Activated effector memory CD4-positive, alpha-beta T cell treated with Interleukin-2 at 50 U/mL for 16 hours (primary cell): ENCODE measurements around the gene KLK1.
A peak's percentile ranks its signal among the peaks of the same experiment; 100 is the strongest.
"Not testable (repeated sequence)": the region's sequence is repeated elsewhere in the genome, so short reads cannot be mapped to it uniquely, and the experiment has no call there.

Source experiments
- DNase-seq: peaks from one replicate; pipeline ENCODE4 v3.0.0-alpha.2; 2020

The KLK1 gene

DNA sequence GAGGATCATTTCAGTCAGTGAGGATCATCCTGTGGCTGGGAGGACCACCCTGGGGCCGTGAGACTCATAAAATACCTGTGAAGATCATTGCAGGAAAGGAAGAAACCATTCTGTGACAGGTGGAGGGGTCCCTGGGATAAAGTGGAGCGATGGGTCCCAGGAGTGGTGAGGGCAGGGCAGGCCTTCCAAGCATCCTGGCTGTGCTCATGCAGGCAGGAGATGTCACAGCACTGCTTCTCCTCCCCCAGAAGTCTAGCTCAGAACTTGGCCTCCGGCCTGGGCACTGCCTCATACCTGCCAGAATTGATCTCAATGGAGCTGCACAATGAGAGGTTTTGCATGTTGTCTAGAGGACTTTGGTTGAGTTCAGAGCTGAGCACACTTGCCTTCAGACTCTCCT is 11.1 kb downstream of the KLK1 start:
- DNase-seq = no peak

DNA sequence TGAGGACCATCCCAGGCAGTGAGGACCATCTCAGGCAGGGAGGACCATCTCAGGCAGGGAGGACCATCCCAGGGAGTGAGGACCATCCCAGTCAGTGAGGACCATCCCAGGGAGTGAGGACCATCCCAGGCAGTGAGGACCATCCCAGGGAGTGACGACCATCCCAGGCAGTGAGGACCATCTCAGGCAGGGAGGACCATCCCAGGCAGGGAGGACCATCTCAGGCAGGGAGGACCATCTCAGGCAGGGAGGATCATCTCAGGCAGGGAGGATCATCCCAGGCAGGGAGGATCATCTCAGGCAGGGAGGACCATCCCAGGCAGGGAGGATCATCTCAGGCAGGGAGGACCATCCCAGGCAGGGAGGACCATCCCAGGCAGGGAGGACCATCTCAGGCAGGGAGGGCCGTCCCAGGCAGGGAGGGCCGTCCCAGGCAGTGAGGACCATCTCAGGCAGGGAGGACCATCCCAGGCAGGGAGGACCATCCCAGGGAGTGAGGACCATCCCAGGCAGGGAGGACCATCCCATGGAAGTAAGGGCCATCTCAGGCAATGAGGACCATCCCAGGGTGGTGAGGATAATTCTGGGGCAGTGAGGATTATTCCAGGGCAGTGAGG is 11.9 kb downstream of the KLK1 start:
- not testable (repeated sequence) for DNase-seq

DNA sequence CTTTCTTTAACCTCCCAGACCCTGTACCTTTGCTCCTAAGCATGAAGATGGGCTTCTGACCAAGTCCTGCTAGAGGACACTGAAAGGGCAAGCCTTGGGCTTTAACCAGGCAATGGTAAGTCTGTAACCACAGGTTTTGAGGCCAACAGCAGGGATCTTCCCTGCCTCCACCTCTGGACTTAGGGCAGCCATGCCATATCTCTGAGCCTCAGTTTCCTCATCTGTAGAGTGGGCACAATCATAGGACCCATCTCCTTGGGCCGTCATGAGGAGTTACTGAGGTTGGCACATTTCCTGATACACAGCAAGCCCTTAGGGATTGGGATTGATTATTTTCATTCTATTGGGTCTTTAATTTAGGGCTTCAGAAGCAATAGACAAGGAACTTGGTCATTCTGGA is 14.7 kb downstream of the KLK1 start:
- DNase-seq = no peak

DNA sequence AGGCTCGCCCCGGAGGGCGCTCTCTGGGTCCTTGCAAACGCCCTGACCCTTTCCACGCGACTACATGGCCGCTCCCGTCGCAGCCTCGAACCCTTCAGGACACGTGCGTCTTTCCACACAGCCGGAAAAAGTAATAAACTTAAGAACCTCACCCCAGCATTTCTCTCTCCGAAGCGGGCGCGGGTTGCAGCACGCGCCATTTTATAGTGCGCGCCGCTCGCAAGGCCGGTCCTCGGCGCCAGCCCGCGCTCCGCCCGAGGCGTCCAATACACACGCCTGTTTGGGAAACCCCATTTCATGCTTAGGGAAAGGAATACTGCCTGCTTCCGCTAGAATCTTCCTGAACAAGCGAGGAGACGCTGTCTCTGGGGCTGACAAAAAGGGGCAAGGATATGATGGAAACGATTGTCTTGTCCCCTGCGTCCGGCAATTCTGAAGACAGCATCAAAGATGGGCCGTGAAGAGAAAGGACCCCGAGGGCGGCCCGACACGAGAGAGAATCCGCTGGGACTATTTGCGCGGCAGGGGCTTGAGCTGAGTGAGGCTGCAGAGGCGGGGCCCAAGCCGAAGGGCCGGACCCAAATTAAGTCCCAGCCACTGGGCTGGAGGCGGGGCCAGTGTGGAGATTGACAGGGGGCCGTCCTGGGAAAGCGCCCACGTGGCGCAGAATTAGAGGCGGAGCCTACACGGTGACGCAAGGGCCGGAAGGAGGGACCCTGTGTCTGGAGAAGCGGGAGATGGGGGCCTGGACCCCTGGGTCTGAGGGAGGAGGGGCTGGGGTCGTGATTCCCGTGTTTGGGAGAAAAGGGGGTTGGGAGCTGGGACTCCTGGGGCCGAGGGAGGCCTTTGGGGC is 18.9 kb downstream of the KLK1 start:
- DNase-seq = peak; percentile 93

DNA sequence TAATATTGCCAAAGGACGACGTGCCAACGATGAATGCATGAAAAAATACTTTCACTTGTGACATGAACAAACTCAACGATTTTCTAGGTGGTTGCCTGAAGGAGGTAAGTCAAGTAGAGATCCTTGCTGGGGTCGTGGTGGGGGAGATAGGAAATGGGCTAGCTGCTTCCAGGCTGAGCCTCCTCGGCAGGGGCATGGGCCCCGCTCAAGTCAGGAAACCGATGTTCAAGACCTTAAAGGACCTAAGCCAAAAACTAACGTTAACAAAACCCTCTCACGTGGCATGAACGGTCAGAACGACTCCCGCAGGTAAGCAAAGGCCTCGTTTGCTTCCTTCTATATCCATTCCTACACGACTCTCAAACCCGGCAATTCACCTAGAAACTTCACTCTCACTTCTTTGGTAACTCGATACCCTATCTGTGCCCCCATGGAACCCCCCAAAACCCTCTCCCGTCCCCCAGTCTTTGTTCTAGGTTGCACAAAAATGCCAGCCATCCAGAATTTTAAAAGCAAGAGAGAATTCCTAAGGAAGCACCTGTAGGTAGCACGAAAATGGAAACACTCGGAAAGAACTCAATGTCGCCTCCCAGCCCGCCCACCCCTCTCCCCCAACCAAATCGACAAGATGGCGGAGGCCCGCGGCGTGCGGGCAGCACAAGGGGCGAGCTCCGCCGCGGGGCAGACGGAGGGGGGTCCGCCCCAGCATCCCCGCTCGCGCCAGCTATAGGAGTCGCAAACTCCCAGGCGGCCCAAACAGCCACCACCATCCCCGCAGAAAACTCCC is 19.8 kb downstream of the KLK1 start:
- DNase-seq = peak; percentile 3

DNA sequence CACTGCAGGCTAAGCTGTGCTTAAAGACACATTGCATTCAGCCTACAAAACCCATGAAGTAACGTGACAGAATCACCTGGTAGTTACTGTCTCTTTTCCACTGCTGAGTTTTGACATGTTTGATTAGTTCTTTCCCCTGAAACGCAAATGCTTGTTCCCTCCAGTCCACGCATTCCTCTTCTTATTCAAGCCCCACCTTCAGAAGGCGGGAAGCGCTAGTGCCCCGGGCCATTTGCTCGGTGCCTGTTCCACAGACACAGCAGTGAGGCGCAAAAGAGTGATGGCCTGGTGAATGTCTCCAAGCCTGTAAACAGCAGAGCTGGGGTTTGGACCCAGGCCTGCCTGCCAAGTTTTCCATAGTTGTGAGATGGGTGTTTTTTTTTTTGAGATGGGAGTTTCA is 22.5 kb downstream of the KLK1 start:
- DNase-seq = no peak

DNA sequence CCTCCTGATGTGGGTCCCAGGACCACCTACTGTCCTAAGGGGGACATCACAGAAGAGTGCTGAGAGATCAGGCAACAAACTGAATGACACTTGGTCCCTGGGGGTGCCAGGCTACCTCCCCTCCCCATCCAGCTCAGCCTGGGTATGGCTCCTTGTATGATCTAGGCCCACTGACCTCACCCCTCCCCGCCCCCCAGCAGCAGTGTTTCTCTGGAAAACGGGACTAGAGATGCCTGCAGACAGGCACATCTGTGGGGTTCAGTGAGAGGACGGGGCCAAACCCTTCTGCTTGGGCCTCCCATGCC is 24.1 kb downstream of the KLK1 start:
- no peak for DNase-seq

DNA sequence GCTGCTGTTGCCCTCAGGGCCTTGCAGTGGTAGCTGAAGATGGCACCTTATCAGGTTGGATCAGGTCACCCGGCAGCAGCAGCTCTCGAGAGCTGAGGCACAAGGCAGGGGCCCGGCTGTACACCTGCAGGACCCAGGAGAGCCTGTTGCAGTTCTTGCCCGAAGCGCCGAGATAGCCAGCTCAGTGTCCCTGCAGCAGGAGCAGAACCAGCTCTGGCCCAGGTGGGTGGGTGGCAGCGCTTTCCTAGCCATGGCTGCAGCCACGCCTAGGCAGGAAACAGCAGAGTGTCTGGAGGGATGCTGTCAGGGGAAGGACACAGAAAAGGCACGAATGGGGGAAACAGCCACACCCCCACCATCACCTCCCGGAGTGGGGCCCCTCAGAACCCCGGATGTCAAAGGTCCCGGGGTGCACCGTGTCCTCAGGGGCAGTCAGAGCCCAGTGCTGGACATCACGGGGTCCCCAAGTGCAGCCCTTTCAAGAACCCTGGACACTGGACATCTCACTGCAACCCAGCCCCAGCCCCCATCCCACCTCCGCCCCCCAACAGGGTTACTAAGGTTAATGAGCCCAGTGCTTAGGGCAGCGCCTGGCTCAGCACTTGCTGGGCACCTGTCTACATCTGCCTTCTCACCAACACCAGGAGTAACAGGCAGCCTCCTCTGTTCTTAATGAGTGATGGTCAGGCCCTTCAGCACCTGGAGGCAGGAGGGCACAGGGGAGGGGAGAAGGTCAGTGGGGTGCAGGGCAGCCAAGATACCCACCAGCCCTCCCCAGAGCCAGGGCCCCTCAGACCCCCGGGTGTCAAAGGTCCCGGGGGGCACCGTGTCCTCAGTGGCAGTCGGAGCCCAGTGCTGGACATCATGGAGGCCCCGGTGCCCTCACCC is 24.7 kb downstream of the KLK1 start:
- no peak for DNase-seq

DNA sequence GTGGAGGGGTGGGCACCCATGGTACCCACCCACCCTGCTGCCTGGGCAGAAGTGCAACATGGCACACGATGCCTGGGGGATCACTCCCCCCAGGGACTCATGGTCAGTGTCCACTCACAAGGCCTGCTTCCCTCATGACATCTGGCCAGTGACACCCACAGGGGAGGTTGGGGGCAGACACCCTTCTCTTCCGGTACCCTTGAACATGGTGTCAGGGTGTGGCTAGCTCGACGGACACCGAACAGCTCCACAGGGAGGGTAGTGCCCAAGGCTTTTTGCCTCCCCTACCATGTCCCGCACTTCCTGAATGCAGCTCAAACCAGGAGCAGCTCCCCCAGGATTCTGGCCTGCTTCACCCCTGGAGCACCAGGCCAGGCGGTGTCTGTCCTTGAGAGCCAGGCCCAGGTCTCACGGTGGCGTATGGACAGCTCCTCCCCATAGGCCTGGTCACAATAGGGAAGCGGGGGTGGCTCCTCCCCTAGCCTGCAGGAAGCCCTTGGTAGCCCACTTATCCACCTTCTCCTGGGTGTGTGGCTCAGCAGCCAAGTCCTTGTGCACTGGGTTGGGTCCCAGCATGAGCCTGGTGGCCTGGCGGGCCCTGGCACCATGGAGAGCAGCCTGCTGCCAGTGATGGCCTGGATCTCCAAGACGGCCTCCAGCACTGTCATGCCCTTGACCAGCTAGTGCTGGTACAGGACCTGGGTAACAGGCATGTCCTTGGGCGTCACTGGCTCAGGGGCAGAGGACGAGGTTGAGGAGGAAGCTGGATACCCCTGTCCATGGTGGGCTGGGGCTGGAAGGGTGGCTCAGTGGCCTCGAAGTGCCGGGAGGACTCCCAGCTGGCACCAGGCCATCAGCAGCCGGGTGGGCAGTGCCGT is 25.6 kb downstream of the KLK1 start:
- DNase-seq = no peak

DNA sequence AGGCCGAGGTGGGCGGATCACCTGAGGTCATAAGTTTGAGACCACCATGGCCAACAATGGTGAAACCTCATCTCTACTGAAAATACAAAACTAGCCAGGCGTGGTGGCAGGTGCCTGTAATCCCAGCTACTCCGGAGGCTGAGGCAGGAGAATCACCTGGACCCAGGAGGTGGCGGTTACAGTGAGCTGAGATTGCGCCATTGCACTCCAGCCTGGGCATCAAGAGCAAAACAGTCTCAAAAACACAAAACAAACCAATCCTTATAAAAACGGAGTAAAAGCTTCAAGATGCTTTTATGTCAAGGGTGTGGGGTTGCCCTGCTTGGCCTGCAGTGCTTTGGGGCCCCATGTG is 26.2 kb downstream of the KLK1 start:
- DNase-seq = no peak

DNA sequence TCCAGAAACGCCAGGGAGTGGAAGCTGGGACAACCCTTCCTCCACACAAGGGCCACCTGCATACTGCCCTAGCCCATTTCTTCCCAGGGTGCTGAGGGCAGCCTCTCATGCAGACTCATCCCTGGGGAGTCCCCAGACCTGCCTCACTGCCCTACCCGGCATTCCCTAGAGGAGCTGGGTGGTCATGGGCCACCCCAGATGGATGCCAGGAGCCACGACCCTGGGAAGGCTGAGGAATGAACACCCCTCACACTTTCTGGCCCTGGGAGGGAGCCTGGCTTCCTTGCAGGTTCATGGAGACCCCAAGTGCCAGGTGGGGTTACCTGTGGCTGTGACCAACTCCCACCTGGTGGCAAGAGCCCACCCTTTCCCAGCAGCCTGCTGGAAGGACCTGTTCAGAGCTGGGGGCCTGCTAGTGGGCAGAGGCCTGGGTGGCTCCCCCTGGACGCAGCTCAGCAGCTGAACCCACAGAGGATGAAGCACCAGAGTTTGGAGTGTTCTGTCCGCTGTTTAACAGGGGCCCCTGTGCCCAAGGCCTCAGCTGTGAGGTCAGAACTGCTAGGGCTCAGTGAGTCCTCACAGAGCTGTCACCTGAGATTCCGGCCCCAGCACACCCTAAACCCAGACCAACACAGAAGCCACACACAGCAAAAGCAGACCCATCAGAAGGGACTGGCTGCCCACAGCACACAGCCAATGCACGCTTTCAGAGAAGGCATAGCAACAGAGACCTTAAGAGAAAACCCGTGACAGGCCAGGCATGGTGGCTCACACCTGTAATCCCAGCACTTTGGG is 26.8 kb downstream of the KLK1 start:
- no peak for DNase-seq

DNA sequence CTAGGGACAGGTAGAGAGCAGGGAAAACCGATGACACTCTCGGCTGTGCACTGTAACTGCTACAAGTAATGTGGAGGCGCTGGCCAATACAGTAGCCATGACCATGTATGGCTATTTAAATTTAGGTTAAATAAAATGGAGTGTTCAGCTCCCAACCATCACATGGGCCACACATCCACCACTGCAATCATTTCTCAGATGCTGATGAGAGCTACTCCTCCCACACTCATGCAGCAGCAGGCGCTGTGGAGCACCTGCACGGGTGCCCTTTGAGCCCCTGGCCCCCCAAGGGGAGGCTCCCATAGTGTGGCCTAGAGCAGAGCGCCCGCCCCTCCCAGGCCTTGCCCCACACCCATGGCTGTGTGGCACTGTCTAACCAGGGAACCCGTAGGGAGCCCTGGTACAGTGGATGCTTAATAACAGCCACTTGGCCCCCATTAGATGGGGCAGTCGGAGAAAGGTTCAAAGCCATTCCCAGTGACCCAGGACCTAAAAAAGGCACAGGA is 27.4 kb downstream of the KLK1 start:
- DNase-seq = no peak

DNA sequence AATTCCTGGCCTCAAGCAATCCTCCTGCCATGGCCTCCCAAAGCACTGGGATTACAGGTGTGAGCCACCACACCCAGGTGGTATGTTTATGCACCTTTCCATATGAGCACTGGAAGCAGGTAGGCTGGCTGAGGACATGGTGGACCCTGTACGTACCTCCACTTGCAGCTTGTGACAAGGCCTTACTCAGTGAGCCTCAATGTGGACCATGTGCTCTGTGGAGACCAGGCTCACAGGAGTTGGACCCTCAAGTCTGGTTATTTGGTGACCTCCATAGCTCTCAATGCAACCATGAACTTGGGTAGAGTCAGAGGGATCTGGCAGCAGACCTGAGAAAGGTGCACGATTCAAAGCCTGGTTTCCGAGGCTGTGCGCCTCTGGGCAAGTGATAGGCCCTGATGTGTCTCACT is 27.9 kb downstream of the KLK1 start:
- no peak for DNase-seq

DNA sequence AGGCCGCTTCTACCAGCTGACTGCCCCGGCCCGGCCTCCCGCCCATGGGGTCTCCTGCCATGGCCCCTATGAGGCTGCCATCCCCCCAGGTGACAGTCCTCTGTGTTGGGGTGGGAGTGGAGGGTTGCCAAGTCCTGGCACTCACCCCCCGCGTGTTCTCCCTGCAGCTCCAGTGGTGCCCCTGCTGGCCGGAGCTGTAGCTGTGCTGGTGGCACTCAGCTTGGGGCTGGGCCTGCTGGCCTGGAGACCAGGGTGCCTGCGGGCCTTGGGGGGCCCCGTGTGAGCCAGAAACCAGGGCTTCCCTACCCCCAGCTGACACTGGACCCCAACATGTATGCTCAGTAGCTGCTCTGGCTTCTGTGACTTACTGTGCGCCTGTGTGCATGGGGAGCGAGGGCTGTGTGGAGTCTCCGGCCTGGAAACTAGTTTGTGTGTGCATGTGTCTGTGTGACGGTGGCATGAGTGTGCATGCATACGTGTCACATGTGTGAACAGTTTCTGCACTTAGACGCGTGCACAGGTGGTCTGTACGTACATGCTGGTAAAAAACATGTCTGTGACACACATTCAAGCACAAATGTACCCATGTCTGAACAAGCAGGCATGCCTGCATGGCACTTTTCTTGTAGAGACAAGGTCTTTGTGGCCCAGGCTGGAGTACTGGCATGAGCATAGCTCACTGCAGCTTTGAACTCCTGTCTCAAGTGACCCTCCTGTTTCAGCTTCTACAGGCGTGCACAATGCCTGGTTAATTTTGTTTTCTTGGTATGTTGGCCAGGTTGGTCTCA is 28.5 kb downstream of the KLK1 start:
- DNase-seq = no peak

DNA sequence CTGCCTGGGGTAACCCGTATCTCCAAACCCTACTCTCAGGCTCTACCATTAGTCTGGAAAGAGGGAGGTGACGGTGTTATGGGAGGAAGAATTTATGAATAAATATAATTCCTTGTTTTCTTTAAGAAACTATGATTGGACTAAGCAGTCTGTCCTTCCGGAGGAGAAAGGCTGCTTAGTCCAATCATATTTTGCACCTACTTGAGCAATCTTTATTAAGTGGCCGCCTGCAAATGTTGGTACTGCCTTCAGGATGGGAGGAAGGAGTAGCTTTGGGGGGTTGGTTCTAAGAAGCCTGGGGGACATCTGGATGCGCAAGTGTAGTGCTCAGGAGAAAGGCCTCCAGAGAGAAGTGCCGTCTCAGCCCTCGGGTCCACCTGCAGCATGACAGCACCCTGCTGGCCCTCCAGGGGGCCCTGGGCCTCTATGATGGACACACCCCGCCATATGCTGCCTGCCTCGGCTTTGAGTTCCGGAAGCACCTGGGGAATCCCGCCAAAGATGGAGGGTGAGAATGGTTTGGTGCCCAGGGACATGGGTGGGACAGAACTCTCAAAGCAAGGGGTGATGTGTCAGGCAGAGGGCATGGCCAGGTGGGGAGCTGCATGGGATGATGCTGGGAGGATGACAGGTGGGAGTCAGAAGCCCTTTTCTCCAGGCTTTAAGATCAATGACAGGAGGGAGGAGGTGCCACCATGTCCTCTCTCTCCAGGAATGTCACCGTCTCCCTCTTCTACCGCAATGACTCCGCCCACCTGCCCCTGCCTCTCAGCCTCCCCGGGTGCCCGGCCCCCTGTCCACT is 29.3 kb downstream of the KLK1 start:
- DNase-seq = no peak

DNA sequence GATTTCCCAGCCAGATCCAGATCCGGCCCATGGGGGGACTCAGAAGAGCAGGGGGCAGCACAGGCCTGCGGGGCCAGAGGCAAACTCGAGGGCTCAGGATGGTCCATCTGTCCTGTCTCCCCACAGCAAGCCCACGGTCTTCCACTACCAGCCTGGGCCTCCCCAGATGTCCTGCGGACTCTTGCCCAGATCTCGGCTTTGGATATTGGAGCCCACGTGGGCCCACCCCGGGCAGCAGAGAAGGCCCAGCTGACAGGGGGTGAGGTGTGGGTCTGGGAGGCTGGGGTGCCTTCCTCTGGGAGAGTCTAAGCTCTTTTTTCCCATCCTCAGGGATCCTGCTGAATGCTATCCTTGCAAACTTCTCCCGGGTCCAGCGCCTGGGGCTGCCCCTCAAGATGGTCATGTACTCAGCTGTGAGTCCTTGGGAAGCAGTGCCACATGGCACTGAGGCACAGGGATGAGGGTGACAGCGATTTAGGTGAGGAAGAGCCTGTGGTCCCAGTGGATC is 30.0 kb downstream of the KLK1 start:
- no peak for DNase-seq

DNA sequence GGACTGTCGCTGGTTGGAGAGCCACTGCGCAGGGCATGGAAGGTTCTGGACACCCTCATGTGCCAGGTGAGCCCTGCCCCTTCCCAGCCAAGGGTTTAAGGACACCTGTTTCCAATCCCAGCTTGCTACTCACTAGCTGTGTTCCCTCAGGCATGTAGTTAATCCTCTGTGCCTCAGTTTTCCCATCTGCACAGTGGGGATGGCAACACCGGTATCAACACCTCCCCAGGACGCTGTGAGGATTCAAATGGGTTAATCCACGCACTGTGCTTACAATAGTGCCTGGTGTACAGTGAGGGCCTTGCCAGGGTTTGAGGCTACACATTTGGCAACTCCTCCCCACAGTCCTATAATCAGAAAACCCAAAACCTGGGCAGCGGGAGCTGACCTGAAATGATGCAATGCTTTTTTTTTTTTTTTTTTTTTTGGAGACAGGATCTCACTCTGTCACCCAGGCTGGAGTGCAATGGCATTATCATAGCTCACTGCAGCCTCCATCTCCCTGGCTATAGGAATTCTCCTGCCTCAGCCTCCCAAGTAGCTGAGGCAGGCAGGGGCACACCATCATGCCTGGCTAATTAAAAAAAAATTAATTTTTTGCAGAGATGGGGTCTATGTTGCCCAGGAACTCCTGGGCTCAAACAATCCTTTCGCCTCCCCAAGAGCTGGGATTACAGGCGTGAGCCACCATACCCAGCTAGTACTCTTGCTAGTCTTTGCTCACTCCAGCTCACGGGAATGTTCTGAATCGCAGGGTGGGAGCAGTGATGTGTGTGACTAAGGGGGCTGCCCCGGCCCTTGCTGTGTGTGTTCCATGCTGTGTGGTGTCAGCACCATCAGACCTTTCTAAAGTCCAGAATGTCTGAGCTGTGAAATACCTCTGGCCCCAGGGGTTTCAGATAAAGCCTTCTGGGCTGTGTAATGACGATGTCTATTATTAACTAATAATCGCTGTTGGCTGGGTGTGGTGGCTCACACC is 31.0 kb downstream of the KLK1 start:
- no peak for DNase-seq
